KOPT-K1 (cell line): ENCODE results near the gene NT5C.
"Not testable (repeated sequence)": the region's sequence is repeated elsewhere in the genome, so short reads cannot be mapped to it uniquely, and the experiment has no call there.

Experiments used
- H3K27ac ChIP-seq: fragments of 200-600 bp; sonication (generic); 2 replicates; pipeline ENCODE4 v1.5.1; 2016; ENCODE audit warnings: antibody characterized with exemption, mild to moderate bottlenecking, low read depth, low read length; ENCODE audit not compliant: poor library complexity, severe bottlenecking
- H3K36me3 ChIP-seq: fragments of 200-600 bp; sonication (generic); 2 replicates; pipeline ENCODE4 v1.5.1; 2017; ENCODE audit warnings: antibody characterized with exemption, mild to moderate bottlenecking, low read length, moderate library complexity; ENCODE audit not compliant: insufficient read depth
- H3K9me3 ChIP-seq: fragments of 200-600 bp; sonication (generic); 2 replicates; pipeline ENCODE4 v1.5.1; 2017; ENCODE audit warnings: antibody characterized with exemption, low read length, mild to moderate bottlenecking; ENCODE audit not compliant: insufficient read depth, poor library complexity, severe bottlenecking

NT5C gene

GRCh38 chr17:75153780-75154194, 22.2 kb upstream of the NT5C start:
- no peaks in the 10 kb centered on the region for H3K9me3 ChIP-seq
- H3K27ac ChIP-seq = peak overlapping the region; percentile 93
- peaks cover 42% of the 10 kb centered on the region for H3K36me3 ChIP-seq

- H3K9me3 ChIP-seq = no peaks in the 10 kb centered on the region
- peaks cover 42% of the 10 kb centered on the region for H3K36me3 ChIP-seq
- H3K27ac ChIP-seq = peak overlapping the region; percentile 93
Measured at GRCh38 chr17:75152922-75153779, 21.6 kb upstream of the NT5C start.

- peak overlapping the region; percentile 93 for H3K27ac ChIP-seq
Measured at GRCh38 chr17:75152523-75152921, 21.0 kb upstream of the NT5C start.

GRCh38 chr17:75151930-75152329, 20.4 kb upstream of the NT5C start:
- Histone ChIP-seq H3K36me3 (peaks cover 42% of the 10 kb centered on the region), H3K27ac (peak overlapping the region; percentile 93)

More at GRCh38 chr17:75152523-75152921, 21.0 kb upstream of the NT5C start:
- Histone ChIP-seq H3K9me3 (no peaks in the 10 kb centered on the region), H3K36me3 (peaks cover 42% of the 10 kb centered on the region)

GRCh38 chr17:75147878-75148546, 16.5 kb upstream of the NT5C start:
- peaks cover 78% of the 10 kb centered on the region for H3K36me3 ChIP-seq
- no peaks in the 10 kb centered on the region for H3K9me3 ChIP-seq
- no peak overlapping the region for H3K27ac ChIP-seq

More at GRCh38 chr17:75151930-75152329, 20.4 kb upstream of the NT5C start:
- no peaks in the 10 kb centered on the region for H3K9me3 ChIP-seq

GRCh38 chr17:75146592-75146991, 15.1 kb upstream of the NT5C start:
- peaks cover 86% of the 10 kb centered on the region for H3K36me3 ChIP-seq
- no peak overlapping the region for H3K27ac ChIP-seq
- H3K9me3 ChIP-seq = no peaks in the 10 kb centered on the region

GRCh38 chr17:75144816-75145512, 13.4 kb upstream of the NT5C start:
- H3K36me3 ChIP-seq = peaks cover 96% of the 10 kb centered on the region
- no peaks in the 10 kb centered on the region for H3K9me3 ChIP-seq
- H3K27ac ChIP-seq = no peak overlapping the region

- H3K9me3 ChIP-seq = no peaks in the 10 kb centered on the region
- peaks cover 98% of the 10 kb centered on the region for H3K36me3 ChIP-seq
- H3K27ac ChIP-seq = peak overlapping the region; percentile 50
Measured at GRCh38 chr17:75142236-75142971, 10.9 kb upstream of the NT5C start.

GRCh38 chr17:75138519-75138918, 7.0 kb upstream of the NT5C start:
- H3K9me3 ChIP-seq = no peaks in the 10 kb centered on the region
- no peak overlapping the region for H3K27ac ChIP-seq
- H3K36me3 ChIP-seq = peaks cover 94% of the 10 kb centered on the region

GRCh38 chr17:75137762-75138161, 6.2 kb upstream of the NT5C start:
- not testable (repeated sequence) for H3K27ac ChIP-seq, H3K9me3 ChIP-seq
- peaks cover 86% of the 10 kb centered on the region for H3K36me3 ChIP-seq

GRCh38 chr17:75135946-75136345, 4.4 kb upstream of the NT5C start:
- Histone ChIP-seq H3K36me3 (peaks cover 69% of the 10 kb centered on the region), H3K27ac (no peak overlapping the region), H3K9me3 (no peaks in the 10 kb centered on the region)

- Histone ChIP-seq H3K36me3 (peaks cover 65% of the 10 kb centered on the region), H3K27ac (no peak overlapping the region), H3K9me3 (no peaks in the 10 kb centered on the region)
Measured at GRCh38 chr17:75135452-75135851, 3.9 kb upstream of the NT5C start.

- not testable (repeated sequence) for H3K27ac ChIP-seq, H3K9me3 ChIP-seq
- peaks cover 64% of the 10 kb centered on the region for H3K36me3 ChIP-seq
Measured at GRCh38 chr17:75133607-75134347, 2.2 kb upstream of the NT5C start.

GRCh38 chr17:75133001-75133400, 1.5 kb upstream of the NT5C start:
- no peak overlapping the region for H3K27ac ChIP-seq
- no peaks in the 10 kb centered on the region for H3K9me3 ChIP-seq
- peaks cover 62% of the 10 kb centered on the region for H3K36me3 ChIP-seq
